ENCODE measurements around the gene NRTN. TPM values are rescaled to one million over a fixed set of nuclear protein-coding genes. Genes with fewer than 3 reads are reported as not detected.
A peak's percentile ranks its signal among the peaks of the same experiment; 100 is the strongest.
"Not testable (repeated sequence)": the region's sequence is repeated elsewhere in the genome, so short reads cannot be mapped to it uniquely, and the experiment has no call there.

The NRTN gene
- not detected in 2 replicates for total RNA-seq (2012; rRNA removed)

- Histone ChIP-seq H3K27me3 (ENCODE audit: control insufficient read depth, insufficient read depth, low read length) (peaks cover 52% of the 10 kb centered on the region), H3K9me3 (replicated peaks; ENCODE audit: low read length) (no peaks in the 10 kb centered on the region), H3K4me3 (ENCODE audit: low read length) (peak within 1 kb of the TSS; percentile 61), H3K9ac (ENCODE audit: low read depth, low read length) (no peak within 1 kb of the TSS), H3K36me3 (ENCODE audit: insufficient read depth, low read length) (no peaks in the 10 kb centered on the region), H3K4me2 (ENCODE audit: low read length) (peak within 1 kb of the TSS; percentile 84), H3K4me1 (ENCODE audit: control insufficient read depth, insufficient read depth, low read length) (peaks cover 6% of the 10 kb centered on the region)
Measured at GRCh38 chr19:5804516-5805461, at the start of gene NRTN. TSS of gene NRTN (plus strand) at chr19:5805067. CDS start at chr19:5824166, 19,099 bp downstream.

GRCh38 chr19:5762608-5763217 lies 42.2 kb upstream of the NRTN start:
- H3K9ac ChIP-seq (ENCODE audit: low read depth, low read length): no peak overlapping the region
- no peak overlapping the region for H3K4me2 ChIP-seq (ENCODE audit: low read length)
- H3K27me3 ChIP-seq (ENCODE audit: control insufficient read depth, insufficient read depth, low read length): no peaks in the 10 kb centered on the region
- no peaks in the 10 kb centered on the region for H3K4me1 ChIP-seq (ENCODE audit: control insufficient read depth, insufficient read depth, low read length)
- no peaks in the 10 kb centered on the region for H3K36me3 ChIP-seq (ENCODE audit: insufficient read depth, low read length)
- H3K9me3 ChIP-seq (replicated peaks; ENCODE audit: low read length): no peaks in the 10 kb centered on the region
- H3K4me3 ChIP-seq (ENCODE audit: low read length): no peak overlapping the region

- H3K36me3 ChIP-seq (ENCODE audit: insufficient read depth, low read length): no peaks in the 10 kb centered on the region
- no peaks in the 10 kb centered on the region for H3K9me3 ChIP-seq (replicated peaks; ENCODE audit: low read length)
- no peaks in the 10 kb centered on the region for H3K4me1 ChIP-seq (ENCODE audit: control insufficient read depth, insufficient read depth, low read length)
- no peaks in the 10 kb centered on the region for H3K27me3 ChIP-seq (ENCODE audit: control insufficient read depth, insufficient read depth, low read length)
- no peak overlapping the region for H3K4me3 ChIP-seq (ENCODE audit: low read length)
- H3K4me2 ChIP-seq (ENCODE audit: low read length): no peak overlapping the region
- no peak overlapping the region for H3K9ac ChIP-seq (ENCODE audit: low read depth, low read length)
Measured at GRCh38 chr19:5765220-5765619, 39.6 kb upstream of the NRTN start.

- H3K9ac ChIP-seq (ENCODE audit: low read depth, low read length): no peak overlapping the region
- no peaks in the 10 kb centered on the region for H3K9me3 ChIP-seq (replicated peaks; ENCODE audit: low read length)
- no peaks in the 10 kb centered on the region for H3K27me3 ChIP-seq (ENCODE audit: control insufficient read depth, insufficient read depth, low read length)
- H3K4me1 ChIP-seq (ENCODE audit: control insufficient read depth, insufficient read depth, low read length): no peaks in the 10 kb centered on the region
- H3K4me2 ChIP-seq (ENCODE audit: low read length): no peak overlapping the region
- no peak overlapping the region for H3K4me3 ChIP-seq (ENCODE audit: low read length)
- no peaks in the 10 kb centered on the region for H3K36me3 ChIP-seq (ENCODE audit: insufficient read depth, low read length)
Measured at GRCh38 chr19:5767949-5768348, 36.9 kb upstream of the NRTN start.

GRCh38 chr19:5772416-5772815 lies 32.5 kb upstream of the NRTN start:
- no peaks in the 10 kb centered on the region for H3K36me3 ChIP-seq (ENCODE audit: insufficient read depth, low read length)

GRCh38 chr19:5773276-5773675 lies 31.6 kb upstream of the NRTN start:
- H3K9me3 ChIP-seq (replicated peaks; ENCODE audit: low read length): no peaks in the 10 kb centered on the region
- no peak overlapping the region for H3K4me2 ChIP-seq (ENCODE audit: low read length)
- no peak overlapping the region for H3K4me3 ChIP-seq (ENCODE audit: low read length)
- H3K9ac ChIP-seq (ENCODE audit: low read depth, low read length): no peak overlapping the region
- no peaks in the 10 kb centered on the region for H3K4me1 ChIP-seq (ENCODE audit: control insufficient read depth, insufficient read depth, low read length)
- no peaks in the 10 kb centered on the region for H3K27me3 ChIP-seq (ENCODE audit: control insufficient read depth, insufficient read depth, low read length)
- no peaks in the 10 kb centered on the region for H3K36me3 ChIP-seq (ENCODE audit: insufficient read depth, low read length)

More at GRCh38 chr19:5772416-5772815, 32.5 kb upstream of the NRTN start:
- H3K4me3 ChIP-seq (ENCODE audit: low read length): no peak overlapping the region
- H3K9me3 ChIP-seq (replicated peaks; ENCODE audit: low read length): no peaks in the 10 kb centered on the region
- H3K4me2 ChIP-seq (ENCODE audit: low read length): no peak overlapping the region
- no peaks in the 10 kb centered on the region for H3K27me3 ChIP-seq (ENCODE audit: control insufficient read depth, insufficient read depth, low read length)
- H3K4me1 ChIP-seq (ENCODE audit: control insufficient read depth, insufficient read depth, low read length): no peaks in the 10 kb centered on the region
- no peak overlapping the region for H3K9ac ChIP-seq (ENCODE audit: low read depth, low read length)

GRCh38 chr19:5774921-5775320 lies 29.9 kb upstream of the NRTN start:
- H3K4me2 ChIP-seq (ENCODE audit: low read length): no peak overlapping the region
- H3K4me3 ChIP-seq (ENCODE audit: low read length): no peak overlapping the region
- no peaks in the 10 kb centered on the region for H3K4me1 ChIP-seq (ENCODE audit: control insufficient read depth, insufficient read depth, low read length)
- no peaks in the 10 kb centered on the region for H3K27me3 ChIP-seq (ENCODE audit: control insufficient read depth, insufficient read depth, low read length)
- H3K9ac ChIP-seq (ENCODE audit: low read depth, low read length): no peak overlapping the region
- H3K36me3 ChIP-seq (ENCODE audit: insufficient read depth, low read length): no peaks in the 10 kb centered on the region
- H3K9me3 ChIP-seq (replicated peaks; ENCODE audit: low read length): no peaks in the 10 kb centered on the region

GRCh38 chr19:5775668-5776309 lies 29.1 kb upstream of the NRTN start:
- Histone ChIP-seq H3K27me3 (ENCODE audit: control insufficient read depth, insufficient read depth, low read length) (no peaks in the 10 kb centered on the region), H3K9me3 (replicated peaks; ENCODE audit: low read length) (no peaks in the 10 kb centered on the region), H3K36me3 (ENCODE audit: insufficient read depth, low read length) (no peaks in the 10 kb centered on the region), H3K9ac (ENCODE audit: low read depth, low read length) (no peak overlapping the region), H3K4me2 (ENCODE audit: low read length) (no peak overlapping the region), H3K4me3 (ENCODE audit: low read length) (no peak overlapping the region), H3K4me1 (ENCODE audit: control insufficient read depth, insufficient read depth, low read length) (no peaks in the 10 kb centered on the region)

- Histone ChIP-seq H3K4me3 (ENCODE audit: low read length) (no peak overlapping the region), H3K4me2 (ENCODE audit: low read length) (no peak overlapping the region), H3K9ac (ENCODE audit: low read depth, low read length) (no peak overlapping the region), H3K36me3 (ENCODE audit: insufficient read depth, low read length) (no peaks in the 10 kb centered on the region), H3K27me3 (ENCODE audit: control insufficient read depth, insufficient read depth, low read length) (no peaks in the 10 kb centered on the region), H3K4me1 (ENCODE audit: control insufficient read depth, insufficient read depth, low read length) (no peaks in the 10 kb centered on the region), H3K9me3 (replicated peaks; ENCODE audit: low read length) (no peaks in the 10 kb centered on the region)
Measured at GRCh38 chr19:5778402-5778801, 26.5 kb upstream of the NRTN start.

GRCh38 chr19:5780916-5781315 lies 24.0 kb upstream of the NRTN start:
- H3K36me3 ChIP-seq (ENCODE audit: insufficient read depth, low read length): peaks cover 17% of the 10 kb centered on the region
- not testable (repeated sequence) for H3K9me3 ChIP-seq (replicated peaks; ENCODE audit: low read length); H3K4me3 ChIP-seq (ENCODE audit: low read length); H3K27me3 ChIP-seq (ENCODE audit: control insufficient read depth, insufficient read depth, low read length); H3K4me1 ChIP-seq (ENCODE audit: control insufficient read depth, insufficient read depth, low read length); H3K4me2 ChIP-seq (ENCODE audit: low read length); H3K9ac ChIP-seq (ENCODE audit: low read depth, low read length)

GRCh38 chr19:5782322-5782721 lies 22.5 kb upstream of the NRTN start:
- no peaks in the 10 kb centered on the region for H3K27me3 ChIP-seq (ENCODE audit: control insufficient read depth, insufficient read depth, low read length)
- H3K4me2 ChIP-seq (ENCODE audit: low read length): no peak overlapping the region
- H3K4me1 ChIP-seq (ENCODE audit: control insufficient read depth, insufficient read depth, low read length): no peaks in the 10 kb centered on the region
- H3K36me3 ChIP-seq (ENCODE audit: insufficient read depth, low read length): peaks cover 29% of the 10 kb centered on the region
- no peak overlapping the region for H3K9ac ChIP-seq (ENCODE audit: low read depth, low read length)
- no peak overlapping the region for H3K4me3 ChIP-seq (ENCODE audit: low read length)
- H3K9me3 ChIP-seq (replicated peaks; ENCODE audit: low read length): no peaks in the 10 kb centered on the region
